Bone marrow (tissue), 2 donors: ENCODE measurements around the gene S100A6.
"Not testable (repeated sequence)": the region's sequence is repeated elsewhere in the genome, so short reads cannot be mapped to it uniquely, and the experiment has no call there.

Source experiments
- DNase-seq, 2 donors: peaks; one replicate each; lab custom pipeline; 2025; lab: John Stamatoyannopoulos, UW

S100A6 gene

DNA sequence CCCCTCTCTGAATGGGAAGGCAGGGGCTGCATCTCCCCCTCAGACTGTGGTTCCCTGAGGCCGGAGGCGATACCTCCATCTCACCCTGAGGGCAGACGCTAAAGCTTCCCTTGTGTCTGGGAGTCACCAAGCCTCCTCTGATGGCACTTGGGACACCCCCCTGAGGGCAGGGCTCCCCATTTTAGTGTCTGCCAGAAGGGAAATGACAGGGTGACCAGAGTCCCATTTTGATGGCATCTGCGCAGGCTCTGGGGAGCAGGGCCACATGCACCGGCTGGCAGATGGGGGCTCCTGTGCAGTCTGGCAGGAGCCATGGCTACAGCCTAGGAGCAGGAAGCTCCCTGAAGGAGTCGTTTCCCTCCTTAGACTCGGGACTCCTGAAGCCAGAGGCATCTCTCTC lies 28.2 kb upstream of the S100A6 start:
- DNase-seq, result no peak

DNA sequence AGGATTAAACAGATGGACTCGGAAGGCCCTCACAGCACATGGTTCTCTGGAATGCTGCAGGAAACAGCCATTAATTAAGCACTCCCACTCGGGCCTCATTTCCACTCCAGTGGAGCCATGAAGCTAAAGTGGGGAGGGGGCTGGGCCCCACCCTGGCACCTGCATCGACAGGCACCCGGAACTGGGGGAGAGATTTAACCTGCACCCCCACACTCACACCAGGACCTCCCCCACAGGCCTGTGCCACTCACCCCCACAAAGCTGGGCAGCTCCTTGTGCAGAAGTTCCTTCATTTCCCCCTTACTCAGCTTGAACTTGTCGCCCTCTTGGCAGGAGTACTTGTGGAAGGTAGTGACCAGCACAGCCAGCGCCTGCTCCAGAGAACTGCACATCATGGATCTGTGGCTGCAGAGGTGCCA lies 27.7 kb upstream of the S100A6 start:
- no peak for DNase-seq

DNA sequence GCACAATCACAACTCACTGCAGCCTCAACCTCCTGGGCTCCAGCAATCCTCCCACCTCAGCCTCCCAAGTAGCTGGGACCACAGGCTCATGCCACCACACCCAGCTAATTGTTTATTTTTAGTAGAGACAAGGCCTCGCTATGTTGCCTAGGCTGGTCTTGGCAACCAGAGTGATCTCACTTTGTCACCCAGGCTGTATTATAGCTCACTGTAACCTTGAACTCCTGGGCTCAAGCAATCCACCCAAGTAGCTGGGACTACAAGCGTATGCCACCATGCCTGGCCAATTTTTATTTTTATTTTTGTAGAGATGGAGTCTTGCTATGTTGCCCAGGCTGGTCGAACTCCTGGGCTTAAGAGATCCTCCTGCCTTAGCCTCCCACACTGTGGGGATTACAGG lies 26.2 kb upstream of the S100A6 start:
- DNase-seq, result not testable (repeated sequence)

DNA sequence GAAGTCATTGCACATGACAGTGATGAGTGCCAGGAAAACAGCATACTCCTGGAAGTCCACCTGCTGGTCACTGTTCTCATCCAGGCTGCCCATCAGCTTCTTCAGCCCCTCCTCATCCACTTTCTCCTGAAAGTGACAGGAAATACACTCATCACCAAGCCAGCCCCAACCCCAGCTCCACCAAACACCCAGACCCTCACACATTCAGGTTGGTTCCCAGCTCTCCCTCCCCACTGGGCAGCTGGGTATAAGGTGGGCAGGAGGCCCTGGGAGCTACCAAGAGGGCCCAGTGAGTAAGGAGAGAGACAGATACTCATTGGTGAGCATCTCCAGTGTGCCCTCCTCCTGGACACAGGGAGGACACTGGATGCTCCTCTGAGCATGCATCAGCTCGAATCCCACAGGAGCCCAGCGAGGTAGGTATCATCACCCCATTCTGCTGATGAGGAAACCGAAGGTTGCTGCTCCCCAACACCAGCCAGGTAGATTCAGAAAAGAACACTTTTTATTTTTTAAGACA lies 25.7 kb upstream of the S100A6 start:
- no peak for DNase-seq

DNA sequence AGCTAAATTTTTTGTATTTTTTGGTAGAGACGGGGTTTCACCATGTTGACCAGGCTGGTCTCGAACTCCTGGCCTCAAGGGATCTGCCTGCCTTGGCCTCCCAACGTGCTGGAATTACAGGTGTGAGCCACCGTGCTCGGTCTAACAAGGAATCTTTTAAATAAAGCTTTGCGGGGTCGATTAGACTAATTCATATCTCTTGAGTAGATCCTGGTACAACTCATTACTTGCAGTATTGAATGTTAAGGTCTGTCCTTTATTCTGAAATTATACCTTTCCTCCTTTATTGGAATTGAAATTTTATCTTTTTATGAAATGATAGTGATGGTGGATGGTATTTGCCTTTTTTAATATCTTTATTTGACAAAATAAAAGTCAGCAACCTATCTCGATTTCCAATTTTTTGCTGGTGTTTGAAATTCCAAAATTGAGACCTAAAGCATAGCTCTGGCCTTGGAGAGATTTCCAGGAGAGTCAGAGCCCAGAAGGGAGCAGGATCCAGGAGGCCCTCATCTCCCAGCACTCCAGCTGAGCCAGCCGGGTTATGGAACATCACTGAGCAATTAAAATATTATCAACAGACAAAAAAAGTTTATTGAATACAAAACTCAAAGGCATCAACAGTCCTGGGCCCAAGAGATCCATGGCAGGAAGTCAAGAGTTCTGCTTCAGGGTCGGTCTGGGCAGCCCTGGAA lies 25.1 kb upstream of the S100A6 start:
- DNase-seq, result no peak

DNA sequence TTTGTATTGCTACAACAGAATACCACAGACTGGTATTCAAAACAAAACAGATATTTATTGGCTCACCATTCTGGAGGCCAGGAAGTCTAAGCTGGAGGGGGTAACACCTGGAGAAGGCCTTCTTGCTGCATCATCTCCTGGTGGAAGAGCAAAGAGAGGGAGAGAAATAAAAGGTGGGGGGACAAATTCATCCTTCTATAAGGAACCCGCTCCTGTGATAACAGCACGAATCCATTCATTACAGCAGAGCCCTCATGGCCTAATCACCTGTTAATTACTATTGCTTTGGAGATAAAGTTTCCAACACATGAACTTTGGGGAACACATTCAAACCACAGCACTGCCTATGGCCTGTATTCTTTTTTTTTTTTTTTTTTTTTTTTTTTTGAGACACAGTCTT lies 24.4 kb upstream of the S100A6 start:
- no peak for DNase-seq

DNA sequence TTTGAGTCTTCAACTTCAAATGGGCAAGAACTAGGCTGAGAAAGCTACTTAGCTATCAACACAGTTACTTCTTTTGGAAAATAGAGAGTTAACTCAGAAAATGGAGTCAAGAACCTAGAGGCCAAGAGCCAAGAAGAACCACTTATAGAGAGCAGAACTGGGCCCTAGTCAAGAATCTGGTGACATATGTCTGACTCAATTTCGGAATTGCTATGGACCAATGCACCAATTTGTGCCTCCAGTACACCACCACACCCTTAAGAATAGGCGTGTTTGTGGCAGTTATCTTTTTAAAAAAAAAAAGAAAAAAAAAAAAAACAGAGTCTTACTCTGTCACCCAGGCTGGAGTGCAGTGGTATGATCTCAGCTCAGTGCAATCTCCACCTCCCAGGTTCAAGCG lies 22.1 kb upstream of the S100A6 start:
- DNase-seq, result no peak

DNA sequence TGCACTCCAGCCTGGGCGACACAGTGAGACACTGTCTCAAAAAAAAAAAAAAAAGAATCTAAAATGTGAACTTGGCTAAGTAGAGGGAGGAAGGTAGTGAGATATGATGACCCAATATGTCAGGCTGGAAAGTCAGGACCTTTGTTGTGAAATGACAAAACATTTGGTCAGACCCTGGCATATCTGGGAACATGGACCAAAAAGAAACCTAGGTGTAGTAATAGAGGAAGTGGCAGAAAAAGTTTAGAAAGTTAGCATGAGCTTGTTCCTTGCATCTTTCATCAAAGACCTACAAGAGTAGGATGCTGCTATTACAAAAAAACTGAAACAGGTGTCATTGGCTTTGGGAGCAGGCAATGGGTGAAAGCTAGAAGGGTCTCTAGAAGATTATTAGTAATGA lies 20.6 kb upstream of the S100A6 start:
- DNase-seq, result no peak

DNA sequence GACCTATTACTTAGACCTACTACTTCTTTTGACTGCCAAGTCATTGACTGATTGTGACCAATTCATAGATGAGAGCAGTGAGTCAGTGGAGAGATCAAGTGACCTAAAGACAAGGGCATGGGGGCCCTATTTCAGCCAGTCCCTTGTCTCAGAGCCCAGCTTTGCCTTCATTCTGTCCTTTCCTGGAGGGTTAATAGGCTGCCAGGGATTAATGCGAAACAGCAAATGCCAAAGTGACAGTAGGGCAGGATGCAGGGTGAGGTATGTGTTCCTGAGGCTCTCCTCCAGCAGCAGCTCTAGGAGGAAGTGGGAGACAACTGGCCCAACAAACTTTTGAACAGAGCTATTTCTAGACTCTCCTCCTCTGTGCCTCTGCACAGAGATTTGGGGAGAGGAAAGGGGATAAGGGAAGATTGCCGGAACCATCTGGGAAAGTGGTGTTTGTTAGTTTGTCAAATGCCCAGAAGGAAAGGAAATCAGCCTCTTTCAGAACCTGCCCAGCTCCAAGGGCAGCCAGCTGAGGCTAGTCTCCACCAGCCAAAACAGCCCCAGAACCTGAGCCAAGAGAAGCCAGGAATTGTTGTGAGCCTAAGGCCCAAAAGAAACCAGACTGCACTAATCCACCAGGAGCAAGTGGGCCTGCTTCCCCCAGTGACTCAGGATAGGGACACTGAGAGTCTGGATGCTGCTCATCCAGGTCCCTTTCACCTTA lies 18.2 kb upstream of the S100A6 start:
- DNase-seq, result peak in 1 of 2 donors; percentile 43

DNA sequence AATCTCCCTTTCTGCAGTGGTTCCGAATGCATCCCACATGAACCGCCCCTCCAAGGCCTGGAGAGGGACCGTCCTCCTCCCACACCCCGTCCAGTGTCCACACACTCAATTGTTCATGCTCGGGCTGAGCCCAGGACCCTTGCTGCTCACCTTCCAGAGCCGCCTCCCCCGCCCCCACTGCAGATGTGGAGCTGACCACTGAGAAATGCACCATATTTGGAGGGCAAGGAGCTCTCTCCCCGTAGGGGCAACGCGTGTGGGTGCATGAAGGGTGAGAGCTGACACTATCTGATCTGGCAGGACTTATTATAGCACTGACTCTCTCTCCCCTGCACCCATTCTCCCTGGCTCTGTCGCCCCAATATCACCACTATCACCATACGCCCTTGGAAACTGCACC lies 17.3 kb upstream of the S100A6 start:
- no peak for DNase-seq

DNA sequence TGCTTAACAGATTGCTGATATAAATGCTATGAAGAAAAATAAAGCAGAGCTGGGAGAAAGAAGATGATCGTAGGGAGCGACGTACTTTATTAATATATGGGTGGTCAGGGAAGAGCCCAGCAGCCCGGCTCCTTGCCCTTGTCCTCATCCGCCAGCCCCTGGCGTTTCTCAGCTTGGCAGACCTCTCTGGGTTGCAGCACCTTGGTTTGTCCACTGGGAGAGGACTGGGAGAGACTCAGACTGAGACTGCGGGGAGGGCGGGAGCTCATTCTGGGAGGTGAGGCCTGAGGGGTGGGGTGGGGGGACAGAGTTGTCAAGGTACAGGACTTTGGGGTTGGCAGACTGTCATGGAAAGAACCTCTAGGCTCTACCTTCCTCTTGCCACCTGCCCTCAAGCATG lies 16.5 kb upstream of the S100A6 start:
- no peak for DNase-seq

DNA sequence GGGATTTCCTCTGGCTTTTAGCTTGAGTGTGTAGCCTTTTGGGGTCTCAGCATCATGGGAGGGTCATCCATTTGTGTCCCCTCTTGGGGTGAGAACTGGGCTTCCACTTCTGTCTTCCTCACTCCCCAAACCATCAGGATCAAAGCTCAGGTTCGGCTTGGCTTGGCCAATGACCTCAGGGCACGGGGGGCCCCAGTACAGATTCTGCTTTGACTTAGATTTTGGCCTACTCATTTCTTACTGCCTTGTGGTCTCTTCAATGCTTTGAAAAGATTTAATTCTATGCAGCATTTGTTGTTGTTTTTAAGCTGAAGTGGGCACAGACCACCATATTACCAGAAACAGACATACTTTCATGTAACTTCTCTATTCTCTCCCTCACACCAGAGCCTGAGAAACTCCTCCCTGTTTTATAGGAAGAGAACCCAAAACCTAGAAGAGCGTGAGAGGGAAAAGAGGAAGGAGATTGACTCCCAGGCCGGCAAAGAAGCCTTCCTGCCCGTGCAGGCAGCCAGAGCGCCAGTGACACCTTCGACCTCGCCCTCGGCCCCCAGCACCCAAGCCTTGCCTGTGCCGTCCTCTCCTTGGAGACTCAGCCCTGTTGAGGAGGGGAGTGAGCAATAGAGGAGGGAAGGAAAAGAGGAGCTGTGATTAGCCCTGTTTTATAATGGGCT lies 15.2 kb upstream of the S100A6 start:
- peak in 1 of 2 donors; percentile 76 for DNase-seq

DNA sequence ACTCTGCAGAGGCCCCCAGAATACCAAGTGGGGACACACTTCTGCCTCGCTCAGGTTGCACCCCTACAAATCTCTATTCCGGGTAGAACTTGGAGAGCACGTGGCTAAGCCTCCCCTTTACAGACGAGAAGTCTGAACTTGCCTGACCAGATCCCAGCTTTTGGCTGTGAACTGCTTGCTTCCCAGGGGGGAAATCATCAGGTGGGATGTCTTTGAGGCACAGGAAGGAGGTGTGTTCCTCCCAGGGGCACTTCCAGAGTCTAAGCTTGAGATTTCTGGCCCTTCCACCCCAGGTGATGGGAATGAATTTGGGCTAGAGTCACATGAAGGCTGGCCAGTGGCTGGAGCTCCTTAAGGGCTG lies 14.6 kb upstream of the S100A6 start:
- no peak for DNase-seq

DNA sequence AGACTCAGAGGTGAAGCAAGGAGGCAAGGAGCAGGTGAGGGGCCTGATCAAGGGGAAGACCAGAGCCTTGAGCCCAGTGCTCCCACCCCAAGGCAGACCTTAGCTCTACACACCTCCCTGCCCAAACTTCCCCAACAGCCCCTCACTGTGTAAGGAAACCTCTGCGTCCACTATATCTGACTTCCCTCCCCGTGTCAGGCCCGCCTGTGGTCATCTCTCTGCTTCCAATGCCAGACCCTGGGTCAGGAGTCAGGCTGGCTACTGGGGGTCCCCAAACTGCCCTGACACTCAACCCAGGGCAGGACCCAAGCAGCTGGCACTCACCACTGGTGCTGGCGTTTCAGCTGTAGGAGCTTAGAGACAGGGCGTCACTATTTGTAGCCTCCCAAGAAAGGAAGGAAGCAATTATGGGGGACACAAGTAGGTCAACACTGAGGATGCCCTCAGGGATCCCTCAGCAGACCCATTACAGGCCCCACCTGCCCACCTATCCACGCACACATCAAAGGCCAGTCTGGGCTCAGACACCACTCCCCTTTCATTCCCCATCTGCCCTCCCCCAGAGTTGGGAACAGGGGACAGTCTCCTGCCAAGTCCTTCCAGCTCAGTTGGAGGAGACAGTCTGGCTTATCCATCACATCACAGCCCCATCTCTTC lies 14.1 kb upstream of the S100A6 start:
- no peak for DNase-seq

DNA sequence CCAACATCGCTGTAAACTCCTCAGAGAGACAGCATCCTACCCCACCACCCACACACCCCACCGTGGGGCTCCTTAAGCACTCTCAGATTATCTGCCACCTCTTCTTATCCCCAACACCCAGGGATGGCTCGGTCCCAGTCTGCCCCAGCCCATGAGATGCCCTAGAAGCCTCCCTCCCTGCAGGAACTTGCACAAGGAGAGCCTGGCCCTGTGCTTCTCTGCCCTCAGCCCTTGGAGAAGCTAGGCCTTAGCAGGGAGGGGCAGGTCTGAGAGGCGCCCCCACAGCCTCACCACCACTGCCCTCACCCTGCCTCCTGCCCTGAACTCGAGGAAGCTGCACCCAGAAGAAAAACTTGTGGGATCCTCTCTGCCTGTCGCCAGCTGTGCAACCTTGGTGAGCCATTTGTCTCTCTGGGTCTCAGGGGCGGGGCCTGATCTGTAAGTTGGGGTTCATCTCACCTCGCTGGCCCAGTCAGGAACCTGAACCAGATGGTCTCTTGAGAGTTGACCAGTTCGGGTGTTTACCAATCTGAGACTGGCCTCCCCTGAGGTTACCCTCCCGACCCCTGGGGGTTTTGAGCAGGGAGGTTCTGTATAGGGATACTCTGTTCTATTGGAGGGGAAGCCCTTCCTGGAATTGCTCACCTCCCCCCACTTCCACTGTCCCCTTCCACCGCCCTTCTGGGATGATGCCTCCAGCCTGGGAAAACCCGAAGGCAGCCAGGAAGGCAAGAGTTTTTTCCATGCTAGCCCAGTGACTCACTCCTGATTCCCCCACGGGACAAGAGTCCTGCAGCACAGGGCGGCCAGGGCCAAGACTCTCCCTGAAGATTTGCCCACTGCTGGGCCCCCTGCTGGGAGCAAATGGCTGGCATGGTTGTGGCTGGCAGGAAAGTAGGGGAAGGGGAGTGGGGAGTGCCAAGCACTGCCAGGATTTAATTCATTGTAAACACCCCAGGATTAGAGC lies 13.2 kb upstream of the S100A6 start, which contains the start of gene S100A3:
S100A3 (minus strand) TSS at position 537 of the 967 bp plus-strand sequence. CDS start 773 bp downstream, outside the sequence.
- no peak for DNase-seq

DNA sequence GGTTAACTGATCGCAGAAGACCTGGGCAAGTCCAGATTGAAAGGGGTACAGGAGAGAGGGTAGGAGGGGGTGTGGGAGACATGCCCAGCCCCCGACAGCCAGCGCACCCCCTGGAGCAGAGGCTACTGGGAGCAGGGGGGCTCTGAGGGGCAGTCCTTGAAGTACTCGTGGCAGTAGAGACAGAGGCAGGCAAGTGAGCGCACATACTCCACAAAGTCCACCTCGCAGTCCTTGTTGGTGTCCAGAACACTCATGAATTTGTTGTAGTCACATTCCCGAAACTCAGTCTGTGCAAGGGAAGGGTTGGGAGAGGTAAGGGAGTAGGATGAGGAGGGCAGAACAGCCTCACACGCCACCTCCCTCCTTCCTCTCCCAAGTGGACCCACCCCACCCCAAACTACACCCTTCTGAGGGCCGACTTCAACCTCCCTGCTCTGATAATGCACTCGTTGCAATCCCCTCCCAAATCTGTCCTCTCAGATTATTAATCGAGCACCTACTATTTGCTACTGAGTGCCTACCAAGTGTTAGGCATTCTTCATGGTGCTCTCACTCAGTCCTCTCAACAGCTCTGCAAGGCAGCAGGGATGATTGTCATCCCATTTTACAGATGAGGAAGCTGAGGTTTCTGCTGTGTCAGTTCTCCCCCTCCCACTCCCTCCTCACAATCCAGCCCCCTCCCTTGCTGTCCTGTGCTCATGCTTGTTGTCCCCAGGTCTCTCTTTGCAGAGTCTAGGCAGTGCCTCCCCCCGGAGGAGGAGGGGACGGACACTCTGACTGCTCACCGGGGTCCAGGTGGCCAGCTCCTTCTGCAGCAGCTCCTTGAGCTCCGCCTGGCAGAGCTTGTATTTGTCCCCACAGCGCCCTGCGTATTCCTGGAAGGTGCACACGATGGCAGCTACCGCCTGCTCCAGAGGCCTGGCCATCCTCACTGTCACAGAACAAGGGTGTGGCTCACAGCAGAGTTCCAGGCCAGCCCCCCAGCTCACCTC lies 12.1 kb upstream of the S100A6 start:
- DNase-seq, result no peak

DNA sequence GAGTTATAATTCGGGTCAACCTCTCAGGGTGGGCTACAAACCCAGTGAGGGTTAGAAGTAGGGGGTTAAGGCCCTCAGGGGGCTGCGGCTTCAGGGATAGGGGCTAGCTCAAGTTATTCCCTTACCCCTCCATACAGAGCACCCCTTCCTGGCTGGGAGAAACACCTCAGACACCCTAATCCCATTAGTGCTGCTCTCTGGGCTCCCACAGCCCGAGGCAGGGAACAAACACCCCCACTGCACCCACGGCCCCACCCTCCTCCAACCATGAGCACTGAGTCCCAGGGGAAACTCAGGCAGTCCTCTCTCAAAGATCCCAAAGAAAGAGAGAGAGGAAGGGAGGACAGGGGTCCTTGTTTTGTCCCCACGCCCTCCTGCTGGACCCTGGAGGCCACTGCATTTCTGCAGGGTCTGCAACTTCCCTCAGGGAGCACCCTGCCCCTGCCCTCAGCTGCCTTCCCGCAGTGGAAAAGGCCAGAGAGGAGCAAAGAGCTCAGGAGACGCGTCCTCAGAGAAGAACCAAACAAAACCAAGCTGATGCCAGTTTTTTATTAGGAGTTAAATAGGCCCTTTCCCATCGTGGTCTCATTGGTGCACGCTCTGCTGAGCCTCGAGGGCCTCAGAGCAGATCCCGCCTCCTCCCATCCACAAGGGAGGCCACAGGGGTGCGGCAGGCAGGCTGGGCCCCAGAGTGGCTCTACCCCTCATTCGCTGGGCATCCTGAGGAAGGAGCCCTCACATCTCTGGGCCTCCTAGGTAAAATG lies 11.2 kb upstream of the S100A6 start:
- no peak for DNase-seq

DNA sequence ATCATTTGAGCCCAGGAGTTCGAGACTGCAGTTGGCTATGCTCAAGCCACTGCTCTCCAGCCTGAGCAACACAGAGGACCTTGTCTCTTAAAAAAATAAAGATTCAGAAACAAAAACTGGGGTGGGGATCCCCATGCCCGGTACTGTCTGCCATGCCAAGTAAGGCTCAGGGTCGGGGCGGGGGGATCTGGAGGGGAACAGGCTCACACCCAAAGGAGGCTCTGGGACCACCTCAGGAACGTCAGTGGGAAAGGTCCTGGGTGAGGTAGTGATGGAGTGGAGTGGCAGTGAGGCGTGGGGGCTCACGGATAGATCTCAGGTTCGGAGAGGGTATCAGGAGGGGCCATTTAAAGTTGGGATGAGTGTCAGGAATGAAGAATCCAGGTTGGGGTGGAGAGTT lies 10.6 kb upstream of the S100A6 start:
- no peak for DNase-seq
